Esophagus squamous epithelium (tissue), 5 donors: Measurements from ENCODE around the gene CLIC6. TPM values are rescaled to one million over a fixed set of nuclear protein-coding genes. Genes with fewer than 3 reads are reported as not detected.

Source experiments
- DNase-seq: peaks from one replicate; lab custom pipeline; 2025; lab: John Stamatoyannopoulos, UW
- H3K27ac ChIP-seq, 4 donors: fragments of 200-600 bp; sonication (generic); one replicate each; pipeline ENCODE4 v1.5.1; 2016 to 2019; ENCODE audit warnings: mild to moderate bottlenecking in 1 of 4
- H3K27me3 ChIP-seq, 4 donors: fragments of 200-600 bp; sonication (generic); 1 replicate in 3 of 4; 2 replicates in 1 of 4; pipeline versions ENCODE4 v1.5.1 to v1.6.0; 2017 to 2021; ENCODE audit warnings: antibody characterized with exemption in 1 of 4
- H3K36me3 ChIP-seq, 3 donors: fragments of 200-600 bp; sonication (generic); one replicate each; pipeline ENCODE4 v1.5.1; 2016 to 2019
- H3K4me1 ChIP-seq, 3 donors: fragments of 200-600 bp; sonication (generic); one replicate each; pipeline ENCODE4 v1.5.1; 2017 to 2019
- H3K4me3 ChIP-seq, 4 donors: fragments of 200-600 bp; sonication (generic); 1 replicate in 3 of 4; 2 replicates in 1 of 4; pipeline ENCODE4 v1.5.1; 2016 to 2019; ENCODE audit warnings: mild to moderate bottlenecking in 2 of 4, moderate library complexity in 1 of 4
- H3K9me3 ChIP-seq, 3 donors: fragments of 200-600 bp; sonication (generic); one replicate each; pipeline ENCODE4 v1.5.1; 2016 to 2019
- CTCF ChIP-seq, 6 experiments: fragments of 450-650 bp in 4 of 6; fragments of 200-600 bp in 2 of 6; sonication (generic) in 2 of 6; IDR thresholded peaks; one replicate each; pipeline ENCODE4 v1.5.1; 2016 to 2019; ENCODE audit warnings: antibody characterized with exemption in 6 of 6, mild to moderate bottlenecking in 4 of 6, moderate library complexity in 4 of 6
- POLR2A ChIP-seq, 4 donors: fragments of 450-650 bp; IDR thresholded peaks; one replicate each; pipeline ENCODE4 v1.6.1; 2017; ENCODE audit warnings: antibody characterized with exemption in 4 of 4, mild to moderate bottlenecking in 4 of 4, moderate library complexity in 3 of 4
- WGBS, 2 donors: methylation state at CpG; one replicate each; pipeline ENCODE4 v1.1.5; 2018; 5-methylcytosine and 5-hydroxymethylcytosine counted together
- intact Hi-C: fragments of 100-400 bp; cut with DNase I; formaldehyde crosslinking; loops from one replicate; pipeline ENCODE4 v1.15.0; 2022
- total RNA-seq, 4 donors: library from RNA; depleted of rRNA; stranded (reverse); fragments of >200 nt; gene quantifications; one replicate each; pipeline ENCODE4 v1.1.0, GENCODE V29; 2016
- donor health status: DM: yes; HTN: yes; CAD: no.

Gene CLIC6
- total RNA-seq, 4 donors from 2014 or later: 0.83 to 3.8 (median 2.0) TPM

- Histone ChIP-seq H3K27me3 (peaks cover 0 to 12% (median 0%) of the 10 kb centered on the region in 4 donors), H3K4me1 (peaks cover 0 to 53% (median 0%) of the 10 kb centered on the region in 3 donors), H3K9me3 (no peaks in the 10 kb centered on the region), H3K4me3 (no peak overlapping the region), H3K36me3 (no peaks in the 10 kb centered on the region), H3K27ac (no peak overlapping the region)
- no peak for DNase-seq
- intact Hi-C loops: no loop called here
- WGBS, 2 donors: 45 to 53% methylated on average over 5 to 6 of the region's 6 CpGs
- no peak for TF ChIP-seq POLR2A (IDR thresholded peaks at IDR 0.05)
- TF ChIP-seq CTCF (IDR thresholded peaks at IDR 0.05): no peak
Observed at GRCh38 chr21:34736116-34736874, 67.5 kb downstream of the CLIC6 start.

- H3K4me3 ChIP-seq: no peak overlapping the region
- WGBS, 2 donors: 41 to 45% methylated on average over 3 of the region's 3 CpGs
- intact Hi-C loops: no loop called here
- no peaks in the 10 kb centered on the region for H3K36me3 ChIP-seq
- no peak overlapping the region for H3K27ac ChIP-seq
- peaks cover 0 to 21% (median 0%) of the 10 kb centered on the region in 4 donors for H3K27me3 ChIP-seq
- no peaks in the 10 kb centered on the region for H3K9me3 ChIP-seq
- peaks cover 0 to 45% (median 0%) of the 10 kb centered on the region in 3 donors for H3K4me1 ChIP-seq
- TF ChIP-seq CTCF (IDR thresholded peaks at IDR 0.05) (no peak), POLR2A (IDR thresholded peaks at IDR 0.05) (no peak)
- DNase-seq: no peak
Observed at GRCh38 chr21:34737115-34737514, 68.3 kb downstream of the CLIC6 start.

GRCh38 chr21:34740198-34740597 is 71.4 kb downstream of the CLIC6 start:
- Histone ChIP-seq H3K36me3 (no peaks in the 10 kb centered on the region), H3K4me1 (peaks cover 3 to 46% (median 8%) of the 10 kb centered on the region in 3 donors), H3K9me3 (no peaks in the 10 kb centered on the region), H3K27ac (no peak overlapping the region), H3K4me3 (no peak overlapping the region), H3K27me3 (peaks cover 0 to 32% (median 0%) of the 10 kb centered on the region in 4 donors)
- intact Hi-C loops: loop anchor here (10.0 kb wide), 1 partner anchor 665 kb away; no protein-coding TSS in a partner anchor
- TF ChIP-seq POLR2A (IDR thresholded peaks at IDR 0.05): no peak
- no peak for TF ChIP-seq CTCF (IDR thresholded peaks at IDR 0.05)
- no peak for DNase-seq
- 88% methylated on average over 1 of the region's 1 CpG for WGBS, 2 donors

- Histone ChIP-seq H3K4me1 (peaks cover 3 to 33% (median 15%) of the 10 kb centered on the region in 3 donors), H3K27ac (peak overlapping the region in 1 of 4 donors; percentile 5), H3K27me3 (peaks cover 0 to 32% (median 0%) of the 10 kb centered on the region in 4 donors), H3K36me3 (no peaks in the 10 kb centered on the region), H3K9me3 (no peaks in the 10 kb centered on the region), H3K4me3 (no peak overlapping the region)
- TF ChIP-seq POLR2A (IDR thresholded peaks at IDR 0.05) (no peak), CTCF (IDR thresholded peaks at IDR 0.05) (no peak)
- intact Hi-C loops: loop anchor here (10.0 kb wide), 1 partner anchor 662 kb away; no protein-coding TSS in a partner anchor
- no peak for DNase-seq
- 69 to 84% methylated on average over 5 to 9 of the region's 9 CpGs for WGBS, 2 donors
Observed at GRCh38 chr21:34743285-34743684, 74.5 kb downstream of the CLIC6 start.

- intact Hi-C loops: loop anchor here (10.0 kb wide), 1 partner anchor 661 kb away; no protein-coding TSS in a partner anchor
- Histone ChIP-seq H3K9me3 (no peaks in the 10 kb centered on the region), H3K4me1 (peaks cover 3 to 33% (median 15%) of the 10 kb centered on the region in 3 donors), H3K27ac (peak overlapping the region in 3 of 4 donors; percentile 5 to 51 (median 41)), H3K4me3 (no peak overlapping the region), H3K36me3 (no peaks in the 10 kb centered on the region), H3K27me3 (peaks cover 0 to 32% (median 0%) of the 10 kb centered on the region in 4 donors)
- TF ChIP-seq CTCF (IDR thresholded peaks at IDR 0.05) (no peak), POLR2A (IDR thresholded peaks at IDR 0.05) (no peak)
- DNase-seq: no peak
- 28 to 64% methylated on average over 4 to 8 of the region's 9 CpGs for WGBS, 2 donors
Observed at GRCh38 chr21:34743831-34744230, 75.0 kb downstream of the CLIC6 start.
